ENCODE results near the gene CTSZ.
"Not testable (repeated sequence)": the region's sequence is repeated elsewhere in the genome, so short reads cannot be mapped to it uniquely, and the experiment has no call there.

Gene CTSZ

DNA sequence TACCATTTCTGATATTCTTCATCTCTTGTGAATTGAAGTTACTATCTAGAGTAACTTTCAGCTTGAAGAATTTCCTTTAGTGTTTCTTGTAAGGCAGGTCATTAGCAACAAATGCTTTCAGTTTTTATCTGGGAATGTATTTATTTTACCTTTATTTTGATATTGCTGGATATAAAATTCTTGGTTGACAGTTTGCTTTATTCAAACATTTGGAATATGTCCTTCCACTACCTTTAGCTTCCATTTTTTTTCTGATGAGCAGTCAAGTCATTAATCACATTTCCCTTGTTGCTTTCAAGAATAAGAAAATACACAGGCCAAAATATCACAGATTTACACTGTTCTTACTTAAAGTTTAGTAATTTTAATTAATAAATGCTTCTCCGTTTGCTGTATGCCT lies 31.7 kb downstream of the CTSZ start:
- DNase-seq: no peak

DNA sequence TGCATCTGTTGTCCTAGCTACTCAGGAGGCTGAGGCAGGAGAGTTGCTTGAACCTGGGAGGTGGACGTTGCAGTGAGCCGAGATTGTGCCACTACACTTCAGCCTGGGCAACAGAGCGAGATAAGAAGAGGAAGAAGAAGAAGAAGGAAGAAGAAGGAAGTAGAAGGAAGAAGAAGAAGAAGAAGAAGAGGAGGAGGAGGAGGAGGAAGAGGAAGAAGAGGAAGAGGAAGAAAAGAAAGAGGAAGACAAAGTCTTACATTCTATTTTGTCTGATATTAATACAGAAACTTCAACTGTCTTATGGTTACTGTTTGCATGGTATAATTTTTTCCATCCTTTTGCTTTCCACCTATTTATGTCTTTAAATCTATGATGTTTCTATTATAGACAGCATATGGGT lies 33.2 kb downstream of the CTSZ start:
- DNase-seq: no peak

DNA sequence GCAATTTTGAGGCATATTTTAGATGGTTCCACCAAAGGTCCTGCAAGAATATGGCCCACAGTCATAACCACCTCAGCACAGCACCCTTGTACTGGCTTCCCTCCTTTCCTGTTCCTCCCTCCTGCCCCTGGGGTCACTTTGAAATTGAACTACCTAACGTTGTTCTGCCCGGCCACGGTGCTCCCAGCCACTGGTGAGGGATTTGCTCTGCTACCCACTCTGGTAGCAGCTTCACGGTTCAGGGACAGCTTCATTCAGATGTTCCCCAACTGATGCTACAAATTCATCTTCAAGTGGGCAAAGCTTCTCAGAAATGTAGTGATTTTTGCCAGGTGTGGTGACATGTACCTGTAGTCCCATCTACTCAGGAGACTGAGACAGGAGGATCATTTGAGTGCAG lies 33.9 kb downstream of the CTSZ start:
- no peak for DNase-seq

DNA sequence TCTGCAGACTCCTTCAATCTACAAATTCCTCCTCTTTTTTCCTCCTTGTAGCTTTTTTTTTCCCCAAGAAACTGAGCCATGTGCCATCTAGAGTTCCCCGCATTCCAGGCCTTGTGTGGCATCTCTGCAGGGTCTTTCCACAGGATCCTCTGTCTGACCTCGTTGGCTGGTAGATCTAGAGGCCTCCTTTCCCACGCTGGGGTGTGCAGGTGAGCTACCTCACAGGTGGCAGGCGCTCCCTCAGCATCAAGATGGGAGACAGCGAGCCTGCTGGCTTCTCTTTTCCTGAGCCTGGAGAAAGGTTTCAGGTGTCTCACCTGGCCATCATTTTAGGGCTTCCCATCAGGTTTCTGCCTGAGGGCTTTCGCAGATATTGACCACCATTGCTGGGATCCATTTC lies 35.6 kb downstream of the CTSZ start:
- DNase-seq: no peak

DNA sequence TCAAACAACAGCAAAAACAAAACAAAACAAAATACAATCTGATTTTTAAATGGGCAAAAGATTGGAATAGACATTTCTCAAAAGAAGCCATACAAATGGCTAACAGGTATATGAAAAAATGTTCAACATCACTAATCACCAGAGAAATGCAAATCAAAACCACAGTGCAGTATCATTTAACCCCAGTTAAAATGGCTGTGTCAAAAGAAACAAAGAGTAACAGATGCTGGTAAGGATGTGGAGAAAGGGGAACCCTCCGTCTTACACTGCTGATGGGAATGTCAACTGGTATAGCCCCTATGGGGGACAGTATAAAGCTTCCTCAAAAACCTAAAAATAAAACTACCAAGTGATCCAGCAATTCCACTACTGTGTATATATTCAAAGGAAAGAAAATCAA lies 36.9 kb downstream of the CTSZ start:
- no peak for DNase-seq

DNA sequence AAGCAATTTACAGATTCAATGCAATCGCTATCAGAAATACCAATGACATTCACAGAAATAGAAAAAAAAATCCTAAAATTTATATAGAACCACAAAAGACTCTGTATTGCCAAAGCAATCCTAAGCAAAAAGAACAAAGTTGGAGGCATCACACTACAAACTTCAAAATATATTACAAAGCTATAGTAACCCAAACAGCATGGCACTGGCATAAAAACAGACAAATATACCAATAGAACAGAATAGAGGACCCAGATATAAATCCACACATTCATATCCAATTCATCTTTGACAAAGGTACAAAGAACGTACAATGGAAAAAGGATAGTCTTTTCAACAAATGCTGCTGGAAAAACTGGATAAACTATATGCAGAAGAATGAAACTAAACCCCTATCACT lies 37.6 kb downstream of the CTSZ start:
- DNase-seq: no peak

DNA sequence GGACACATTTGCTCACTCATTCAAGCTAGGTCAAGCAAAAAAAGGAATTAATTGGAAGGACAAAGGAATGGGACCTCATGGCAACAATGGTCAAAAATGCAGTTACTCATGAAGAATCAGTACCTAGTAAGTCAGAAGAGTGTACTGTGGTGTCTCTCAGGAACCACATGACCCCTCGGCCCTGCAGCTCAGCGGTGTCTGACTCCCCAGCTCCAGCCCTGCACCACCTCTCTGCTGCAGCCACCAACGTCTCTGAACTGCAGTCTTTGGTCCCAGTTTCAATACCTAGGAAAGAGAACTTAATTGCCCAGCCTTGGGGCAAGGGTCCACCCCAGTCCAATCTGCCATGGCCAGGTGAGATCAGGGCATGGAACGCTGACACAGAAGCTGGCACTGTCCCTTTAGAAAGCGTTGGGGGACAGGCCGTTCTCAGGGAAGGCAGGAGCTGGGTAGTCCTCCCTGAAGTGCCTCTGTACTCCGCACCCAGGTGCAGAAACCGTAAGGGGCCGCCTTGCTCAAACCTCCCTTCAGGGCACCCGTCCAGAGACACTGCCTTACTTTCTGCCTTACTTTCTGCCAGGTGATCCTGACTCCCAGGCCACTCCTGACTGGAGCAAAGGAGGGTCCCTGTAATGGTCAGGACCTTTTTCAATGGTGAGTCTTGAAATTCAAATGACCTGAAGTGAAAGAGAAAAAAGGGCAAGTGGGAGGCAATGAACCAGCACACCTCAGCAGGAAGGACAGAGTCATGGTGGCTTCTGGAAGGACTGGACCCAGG lies 39.2 kb downstream of the CTSZ start:
- DNase-seq: no peak

DNA sequence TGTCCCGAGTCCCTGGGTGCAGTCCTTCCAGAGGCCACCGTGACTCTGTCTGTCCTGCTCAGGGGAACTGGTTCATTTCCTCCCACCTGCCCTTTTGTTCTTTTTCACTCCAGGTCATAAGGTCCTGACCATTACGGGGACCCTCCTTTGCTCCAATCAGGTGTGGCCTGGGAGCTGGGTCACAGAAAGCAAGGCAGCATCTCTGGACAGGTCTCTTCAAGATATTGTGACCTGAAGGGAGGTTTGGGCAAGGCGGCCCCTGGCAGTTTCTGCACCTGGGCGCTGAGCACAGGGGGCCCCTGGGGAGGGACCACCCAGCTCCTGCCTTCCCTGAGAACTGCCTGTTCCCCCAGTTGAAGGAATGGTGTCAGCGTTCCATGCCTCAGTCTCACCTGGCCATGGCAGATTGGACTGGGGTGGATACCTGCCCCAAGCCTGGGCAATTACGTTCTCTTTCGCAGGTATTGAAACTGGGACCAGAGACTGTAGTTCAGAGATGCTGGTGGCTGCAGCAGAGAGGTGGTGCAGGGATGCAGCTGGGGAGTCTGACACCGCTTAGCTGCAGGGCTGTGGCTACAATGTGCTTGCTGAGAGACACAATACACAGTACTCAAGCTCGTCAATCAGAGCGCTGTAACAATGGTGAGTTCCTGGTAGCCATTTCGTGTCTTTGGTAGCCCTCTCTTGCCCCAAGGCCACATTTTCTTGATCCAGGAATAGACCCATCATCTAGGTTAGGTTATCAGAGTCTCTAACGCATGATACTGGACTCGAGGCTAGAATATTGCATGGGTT lies 41.6 kb downstream of the CTSZ start:
- no peak for DNase-seq

DNA sequence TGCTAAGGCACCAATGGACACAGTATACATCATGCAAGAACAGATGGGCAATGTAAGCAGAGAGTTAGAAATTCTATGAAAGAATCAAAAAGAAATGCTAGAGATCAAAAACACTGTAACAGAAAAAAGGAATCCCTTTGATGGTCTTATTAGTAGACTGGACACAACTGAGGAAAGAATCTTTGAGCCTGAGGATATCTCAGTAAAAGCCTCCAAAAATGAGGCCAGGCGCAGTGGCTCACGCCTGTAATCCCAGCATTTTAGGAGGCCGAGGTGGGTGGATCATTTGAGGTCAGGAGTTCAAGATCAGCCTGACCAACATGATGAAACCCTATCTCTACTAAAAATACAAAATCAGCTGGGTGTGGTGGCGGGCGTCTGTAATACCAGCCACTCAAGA lies 43.1 kb downstream of the CTSZ start:
- not testable (repeated sequence) for DNase-seq

DNA sequence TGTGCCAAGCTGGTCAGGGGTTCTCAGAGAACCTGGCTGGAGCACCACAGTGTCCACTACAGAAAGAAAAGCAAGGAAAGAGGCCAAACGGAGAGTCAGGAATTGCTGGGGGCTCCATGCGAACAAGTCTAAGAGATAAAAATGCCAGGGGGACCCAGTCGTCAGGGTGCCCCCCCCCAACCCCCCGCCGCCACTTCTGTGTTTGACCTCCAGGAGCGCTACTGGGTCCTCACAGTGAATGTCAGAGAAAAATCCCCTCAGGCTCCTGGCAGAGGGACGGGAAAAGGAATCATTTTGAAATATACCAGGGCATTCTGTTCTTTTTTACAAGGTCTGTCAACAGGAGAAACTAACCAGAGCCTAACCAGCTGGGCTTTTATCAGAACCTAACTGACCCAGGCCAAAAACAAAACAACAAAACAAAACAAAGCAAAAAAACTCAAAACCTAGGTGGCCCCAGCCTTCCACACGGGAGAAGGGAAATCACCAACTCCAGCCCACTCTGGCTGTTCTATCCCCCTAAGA lies 43.9 kb downstream of the CTSZ start:
- DNase-seq: no peak

DNA sequence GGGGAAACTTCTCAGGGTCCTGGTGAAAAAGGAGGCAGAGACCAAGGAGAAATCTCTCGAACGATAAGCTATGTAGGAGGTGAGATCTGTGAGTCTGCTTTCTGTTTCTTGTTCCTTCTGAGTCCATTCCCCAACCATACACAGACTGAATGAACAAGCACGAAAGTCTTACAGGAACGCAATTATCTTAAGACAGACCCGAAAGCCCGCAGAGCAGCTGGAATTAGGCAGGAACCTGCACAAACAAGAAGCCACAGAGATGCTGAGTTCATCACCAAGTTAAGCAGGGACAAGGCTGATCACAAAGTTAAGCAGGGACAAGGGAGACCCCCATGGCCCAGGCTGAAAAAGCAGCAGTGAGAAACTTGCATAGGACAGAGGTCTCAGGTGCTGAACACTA lies 47.4 kb downstream of the CTSZ start:
- no peak for DNase-seq

DNA sequence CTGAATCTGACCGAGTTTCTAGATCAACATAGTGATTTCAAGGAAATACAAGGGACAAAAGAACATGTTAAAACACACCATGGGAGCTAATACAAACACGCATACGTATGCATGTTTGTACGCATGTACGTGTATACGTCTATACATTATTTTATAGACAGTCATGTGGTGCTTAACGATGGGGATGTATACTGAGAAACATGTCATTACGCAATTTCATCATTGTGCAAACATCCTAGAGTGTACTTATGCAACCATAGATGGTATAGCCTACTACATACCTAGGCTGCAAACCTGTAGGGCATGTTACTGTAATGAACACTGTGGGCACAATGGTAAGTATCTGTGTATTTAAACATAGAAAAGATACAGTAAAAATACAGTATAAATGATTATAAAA lies 51.0 kb downstream of the CTSZ start:
- DNase-seq: no peak

DNA sequence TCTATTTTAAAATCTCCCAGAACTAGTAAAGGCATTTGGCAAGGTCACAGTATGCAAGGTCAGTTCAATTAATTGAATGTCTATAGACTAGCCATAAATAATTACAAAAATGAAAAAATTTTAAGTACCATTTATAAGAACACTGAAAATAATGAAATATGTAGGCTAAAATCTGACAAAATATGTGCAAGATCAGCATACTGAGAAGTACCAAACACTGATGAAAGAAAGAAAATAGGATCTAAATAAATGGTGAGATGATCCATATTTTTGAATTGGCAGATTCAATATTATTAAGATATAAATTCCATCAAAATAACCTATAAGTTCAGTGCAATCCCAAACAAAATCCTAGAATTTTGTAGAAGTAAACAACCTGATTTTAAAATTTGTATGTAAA lies 54.0 kb downstream of the CTSZ start:
- no peak for DNase-seq

DNA sequence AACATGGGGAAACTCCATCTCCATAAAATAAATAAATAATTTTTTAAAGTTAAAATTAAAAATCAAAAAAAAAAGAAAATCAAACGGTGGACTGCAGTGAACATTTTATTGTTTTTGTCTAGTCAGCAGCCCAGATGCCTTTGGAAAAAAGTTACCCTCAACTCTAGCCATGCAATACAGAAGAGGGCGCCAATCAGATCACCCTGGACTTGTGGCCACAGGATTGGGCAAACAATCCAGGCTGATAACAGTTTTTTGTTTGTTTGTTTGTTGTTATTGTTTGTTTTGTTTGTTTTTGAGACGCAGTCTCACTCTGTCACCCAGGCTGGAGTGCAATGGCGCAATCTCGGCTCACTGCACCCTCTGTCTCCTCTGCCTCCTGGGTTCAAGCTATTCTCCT lies 56.5 kb downstream of the CTSZ start:
- DNase-seq: no peak

DNA sequence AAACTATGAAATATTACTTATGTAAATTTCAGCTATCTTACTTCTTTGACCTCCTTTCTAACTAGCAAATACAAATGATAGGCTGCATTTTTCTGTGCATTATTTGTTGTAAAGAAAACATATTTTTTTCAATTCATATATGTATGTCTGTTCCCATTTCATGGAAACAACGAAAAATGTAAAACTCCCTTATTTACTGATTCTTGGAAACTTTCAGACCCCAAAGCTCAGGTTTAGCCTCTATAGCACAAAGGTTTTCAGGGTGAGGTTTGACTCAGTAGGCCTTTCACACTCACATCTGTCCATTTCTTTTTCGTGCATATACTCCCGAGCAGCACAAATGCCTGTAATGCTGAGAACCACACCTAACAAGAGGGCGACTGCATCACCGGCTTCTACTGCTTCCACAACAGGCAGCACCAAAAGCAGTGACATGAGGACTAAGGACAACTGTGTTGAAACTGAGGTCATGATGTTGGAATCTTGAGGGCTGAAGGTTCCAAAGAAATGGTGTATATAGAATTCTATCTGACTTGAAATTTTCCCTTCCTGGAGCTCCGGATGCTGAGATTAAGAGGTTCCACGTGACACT lies 59.2 kb downstream of the CTSZ start:
- not testable (repeated sequence) for DNase-seq

DNA sequence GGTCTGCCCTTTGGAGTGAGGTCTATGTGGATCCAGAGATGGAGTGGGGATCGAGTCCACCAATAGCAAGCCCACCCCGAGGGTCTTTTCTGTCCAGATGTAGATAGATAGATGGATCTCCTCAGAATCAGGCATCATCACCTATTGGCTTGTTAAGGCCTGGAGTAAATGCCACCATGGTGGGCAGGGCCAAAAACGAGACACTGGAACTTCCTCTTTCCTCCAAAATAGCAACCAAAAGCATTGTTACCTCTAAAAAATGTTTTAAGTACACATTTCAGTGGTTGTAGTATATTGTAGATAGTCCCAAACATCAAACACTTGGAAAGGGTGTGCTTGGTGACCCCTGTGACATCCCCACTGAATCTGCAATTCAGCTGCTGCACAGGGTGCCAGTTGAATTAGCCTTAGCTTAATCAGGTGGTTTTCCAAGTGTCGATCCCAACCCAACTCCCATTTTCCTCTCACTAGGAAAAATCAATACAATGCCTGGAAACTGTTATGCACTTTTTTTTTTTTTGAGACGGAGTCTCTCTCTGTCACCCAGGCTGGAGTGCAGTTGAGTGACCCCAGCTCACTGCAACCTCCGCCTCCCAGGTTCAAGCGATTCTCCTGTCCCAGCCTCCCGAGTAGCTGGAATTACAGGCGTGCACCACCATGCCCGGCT lies 61.0 kb downstream of the CTSZ start:
- DNase-seq: no peak
